OCI-LY1 (cell line): ENCODE measurements around the gene FANCD2.

ENCODE experiments used
- EZH2 ChIP-seq: fragments of 200-600 bp; sonication (generic), shearing (Covaris generic); IDR thresholded peaks from 2 replicates; pipeline ENCODE4 v1.8.0; 2017; ENCODE audit warnings: borderline replicate concordance, mixed run types, mild to moderate bottlenecking, antibody characterized with exemption, low read length, moderate library complexity, mixed read lengths
- TF ChIP-seq, protein P1 (sequence below): fragments of 200-600 bp; sonication (generic), shearing (Covaris generic); IDR thresholded peaks from 2 replicates; pipeline ENCODE4 v1.5.1; 2017; ENCODE audit warnings: mild to moderate bottlenecking, antibody characterized with exemption, low read length, moderate library complexity, mixed read lengths

- TF ChIP-seq, protein P1, sequence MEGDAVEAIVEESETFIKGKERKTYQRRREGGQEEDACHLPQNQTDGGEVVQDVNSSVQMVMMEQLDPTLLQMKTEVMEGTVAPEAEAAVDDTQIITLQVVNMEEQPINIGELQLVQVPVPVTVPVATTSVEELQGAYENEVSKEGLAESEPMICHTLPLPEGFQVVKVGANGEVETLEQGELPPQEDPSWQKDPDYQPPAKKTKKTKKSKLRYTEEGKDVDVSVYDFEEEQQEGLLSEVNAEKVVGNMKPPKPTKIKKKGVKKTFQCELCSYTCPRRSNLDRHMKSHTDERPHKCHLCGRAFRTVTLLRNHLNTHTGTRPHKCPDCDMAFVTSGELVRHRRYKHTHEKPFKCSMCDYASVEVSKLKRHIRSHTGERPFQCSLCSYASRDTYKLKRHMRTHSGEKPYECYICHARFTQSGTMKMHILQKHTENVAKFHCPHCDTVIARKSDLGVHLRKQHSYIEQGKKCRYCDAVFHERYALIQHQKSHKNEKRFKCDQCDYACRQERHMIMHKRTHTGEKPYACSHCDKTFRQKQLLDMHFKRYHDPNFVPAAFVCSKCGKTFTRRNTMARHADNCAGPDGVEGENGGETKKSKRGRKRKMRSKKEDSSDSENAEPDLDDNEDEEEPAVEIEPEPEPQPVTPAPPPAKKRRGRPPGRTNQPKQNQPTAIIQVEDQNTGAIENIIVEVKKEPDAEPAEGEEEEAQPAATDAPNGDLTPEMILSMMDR: no peak
- TF ChIP-seq EZH2: no peak
Observed at GRCh38 chr3:10121064-10121463, 94.8 kb downstream of the FANCD2 start.
